GM18502 (cell line): ENCODE data around the gene TMEM35B.
"Not testable (repeated sequence)": the region's sequence is repeated elsewhere in the genome, so short reads cannot be mapped to it uniquely, and the experiment has no call there.

Experiments used
- ATAC-seq: cut with Tn5 transposase; IDR thresholded peaks from one replicate; pipeline ENCODE4 v1.9.1; 2021; ENCODE audit warnings: mild to moderate bottlenecking; ENCODE audit not compliant: unreplicated experiment, poor library complexity

TMEM35B gene

GRCh38 chr1:34984793-34985608 lies at the start of gene TMEM35B:
TMEM35B (minus strand) TSS chr1:34985347; CDS start chr1:34985305, 42 bp downstream.
- ATAC-seq = peak; percentile 78

DNA sequence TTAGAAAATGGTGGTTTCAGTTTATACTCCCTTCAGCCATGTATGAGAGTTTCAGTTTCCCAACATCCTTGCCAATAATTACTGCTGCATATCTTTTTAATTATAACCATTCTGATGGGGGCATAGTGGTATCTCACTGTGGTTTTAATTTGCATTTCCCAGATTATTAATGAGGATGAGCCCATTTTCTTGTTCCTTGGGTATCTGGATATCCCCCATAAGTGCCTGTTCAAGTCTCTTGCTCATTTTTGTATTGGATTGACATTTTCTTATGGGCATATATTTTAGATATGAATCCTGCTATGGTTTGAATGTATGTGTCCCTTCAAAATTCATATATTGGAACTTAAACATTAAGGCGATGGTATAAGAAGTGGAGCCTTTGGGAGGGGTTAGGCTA lies 48.2 kb upstream of the TMEM35B start:
- no peak for ATAC-seq

- no peak for ATAC-seq
Measured at GRCh38 chr1:35032384-35032739, 47.2 kb upstream of the TMEM35B start.

DNA sequence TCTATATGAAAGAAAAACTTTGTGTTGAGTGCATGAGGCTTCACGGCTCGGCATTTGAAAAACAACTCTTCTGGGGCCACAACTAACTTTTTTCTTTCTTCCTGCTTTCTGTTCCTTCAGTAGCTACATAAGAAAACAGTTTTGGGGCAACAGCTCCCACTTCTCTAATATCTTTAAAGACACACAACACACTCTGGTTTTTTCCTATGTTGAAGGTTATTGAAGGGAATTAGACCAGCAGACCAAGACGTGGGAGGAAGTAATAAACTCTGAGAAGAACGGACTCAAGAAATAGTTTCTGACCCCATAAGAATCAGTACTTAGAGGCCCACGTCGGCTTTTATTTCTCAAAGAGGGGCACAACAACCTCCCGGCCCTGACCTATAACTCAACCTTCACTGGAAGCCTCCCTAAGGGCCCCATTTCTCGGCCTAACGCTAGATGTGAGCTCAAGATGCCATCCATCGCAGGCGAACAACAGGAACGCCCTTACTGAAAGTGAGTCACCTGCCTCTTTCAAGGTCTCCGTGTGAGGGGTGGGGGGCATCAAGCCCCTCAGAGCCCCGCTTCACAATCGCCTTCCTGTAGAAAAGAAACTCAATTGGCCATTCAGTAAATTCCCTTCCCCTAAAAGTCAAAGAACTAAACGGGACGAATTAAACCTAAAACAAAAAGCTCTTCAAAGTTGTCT lies 45.8 kb upstream of the TMEM35B start:
- no peak for ATAC-seq

GRCh38 chr1:35030338-35030737 lies 45.2 kb upstream of the TMEM35B start:
- ATAC-seq = no peak

DNA sequence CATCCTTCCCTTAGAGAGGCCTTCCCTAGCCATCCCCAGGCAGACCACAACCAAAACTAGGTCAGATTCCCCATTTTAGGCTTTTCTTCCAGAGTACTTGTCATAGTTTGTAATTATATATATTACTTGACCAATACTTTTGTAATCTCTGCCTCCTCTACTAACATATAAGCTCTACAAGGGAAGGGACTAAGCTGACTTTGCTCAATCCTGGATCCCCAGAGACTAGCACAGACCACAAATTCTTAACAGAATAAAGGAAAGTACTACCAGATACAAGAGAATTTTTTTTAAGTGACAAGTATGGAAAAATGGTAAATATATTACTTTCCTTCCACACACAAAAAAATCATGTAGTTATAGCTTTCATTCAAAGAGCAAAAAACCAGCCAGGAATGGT lies 44.6 kb upstream of the TMEM35B start:
- ATAC-seq = no peak

DNA sequence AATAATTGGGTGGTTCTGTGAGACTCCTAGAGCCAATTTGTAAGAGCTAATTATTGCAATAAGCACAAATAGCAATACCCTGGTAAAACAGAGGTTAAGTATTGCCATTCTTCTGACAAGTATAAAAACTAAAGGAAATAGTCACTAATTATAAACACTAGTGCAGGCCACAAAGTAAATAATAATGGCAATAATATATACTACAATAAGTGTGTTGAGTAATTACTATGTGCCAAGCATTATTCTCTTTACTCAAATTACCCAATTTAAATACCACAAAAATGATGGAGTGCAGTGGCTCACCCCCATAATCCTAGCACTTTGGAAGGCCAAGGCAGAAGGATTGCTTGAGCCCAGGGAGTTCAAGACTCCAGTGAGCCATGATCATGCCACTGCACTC lies 31.3 kb upstream of the TMEM35B start:
- no peak for ATAC-seq

GRCh38 chr1:35014486-35014885 lies 29.3 kb upstream of the TMEM35B start:
- ATAC-seq = no peak

DNA sequence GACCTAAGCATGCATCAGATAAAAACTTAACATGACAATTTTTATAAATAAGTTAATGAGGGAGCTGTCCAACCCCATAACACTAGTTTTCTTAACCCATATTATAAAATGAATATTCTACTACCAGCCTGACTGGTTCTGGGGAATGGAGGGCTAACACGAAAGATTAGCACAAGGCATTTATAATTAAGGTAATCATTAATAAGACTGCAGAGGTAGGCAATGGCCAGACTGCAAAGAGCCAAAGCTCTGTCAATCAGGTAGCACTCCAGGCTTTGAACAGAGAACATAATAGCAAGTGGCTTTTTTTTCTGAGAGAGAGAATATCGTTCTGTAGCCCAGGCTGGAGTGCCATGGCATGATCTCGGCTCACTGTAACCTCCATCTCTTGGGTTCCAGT lies 20.6 kb upstream of the TMEM35B start:
- no peak for ATAC-seq

GRCh38 chr1:35001743-35002142 lies 16.6 kb upstream of the TMEM35B start:
- ATAC-seq = no peak

- ATAC-seq = no peak
Measured at GRCh38 chr1:34994878-34995277, 9.7 kb upstream of the TMEM35B start.

GRCh38 chr1:34988581-34988980 lies 3.4 kb upstream of the TMEM35B start:
- ATAC-seq = no peak

- no peak for ATAC-seq
Measured at GRCh38 chr1:34988147-34988546, 3.0 kb upstream of the TMEM35B start.

DNA sequence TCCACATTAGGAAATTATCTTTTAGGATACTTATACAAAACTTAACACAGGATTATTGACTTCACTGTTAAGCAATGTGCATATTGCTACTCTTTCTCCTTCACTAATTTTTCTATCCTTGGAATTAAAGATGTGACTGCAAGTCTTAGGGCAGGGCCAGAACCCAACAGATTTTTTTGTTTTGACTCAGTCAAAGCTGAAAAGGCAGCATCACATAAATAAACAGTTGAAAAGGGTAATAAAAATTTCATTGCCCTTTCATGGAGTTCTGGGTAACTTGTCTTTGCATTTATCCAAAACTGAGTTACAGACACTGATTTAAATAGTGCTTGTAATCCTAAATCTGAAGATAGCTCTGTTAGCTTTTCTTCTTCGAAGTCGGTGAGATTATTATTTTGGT lies 1.9 kb upstream of the TMEM35B start:
- ATAC-seq = no peak

GRCh38 chr1:34985609-34985904 lies 410 bp upstream of the TMEM35B start:
- not testable (repeated sequence) for ATAC-seq

- peak; percentile 14 for ATAC-seq
Measured at GRCh38 chr1:34984435-34984792, 733 bp downstream of the TMEM35B start.

GRCh38 chr1:34983700-34984355 lies 1.3 kb downstream of the TMEM35B start:
- ATAC-seq = no peak

DNA sequence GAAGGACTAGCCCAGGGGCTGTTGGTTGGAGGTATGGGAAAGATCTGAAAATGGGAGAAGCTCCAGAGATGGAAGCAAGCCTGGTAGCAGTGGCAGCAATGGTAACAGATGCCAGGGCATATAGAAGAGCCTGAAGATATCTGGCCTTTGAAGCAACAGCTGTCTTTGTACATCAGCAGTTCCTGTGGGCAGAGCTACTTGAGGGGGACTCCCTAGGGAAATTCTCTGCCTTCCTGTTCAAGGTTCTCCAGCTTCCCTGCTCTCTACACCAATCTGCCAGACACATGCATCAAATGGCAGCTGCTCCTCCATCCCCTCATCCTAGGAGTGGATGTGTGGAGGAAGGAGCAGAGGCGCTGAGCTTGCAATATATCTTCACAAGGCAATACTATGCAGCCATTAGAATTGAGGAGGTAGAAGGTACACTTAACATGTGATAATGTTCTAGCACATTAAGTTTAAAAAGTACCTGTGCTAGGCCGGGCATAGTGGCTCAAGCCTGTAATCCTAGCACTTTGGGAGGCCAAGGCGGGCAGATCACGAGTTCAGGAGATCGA lies 2.2 kb downstream of the TMEM35B start:
- no peak for ATAC-seq

- no peak for ATAC-seq
Measured at GRCh38 chr1:34980715-34981114, 4.4 kb downstream of the TMEM35B start.

GRCh38 chr1:34978921-34979320 lies 6.2 kb downstream of the TMEM35B start:
- no peak for ATAC-seq

DNA sequence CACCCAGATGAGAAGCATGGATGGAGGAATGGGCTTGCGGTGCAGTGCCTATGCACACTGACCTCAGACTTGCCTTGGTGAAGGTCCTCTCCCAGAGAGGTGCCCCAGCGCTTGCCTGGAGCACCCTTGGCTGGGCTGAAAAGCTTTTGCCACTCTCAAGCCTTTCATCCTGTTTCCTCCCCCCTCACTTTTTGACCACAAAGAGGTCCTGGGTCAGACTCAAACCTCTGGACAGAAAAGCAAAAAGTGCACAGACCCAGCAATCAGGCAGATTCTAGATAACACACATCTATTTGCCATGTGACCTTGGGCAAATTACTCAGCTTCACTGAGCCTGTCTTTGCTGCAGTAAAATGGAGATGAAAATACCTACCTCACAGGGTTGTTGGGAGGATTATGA lies 7.3 kb downstream of the TMEM35B start:
- ATAC-seq = no peak

DNA sequence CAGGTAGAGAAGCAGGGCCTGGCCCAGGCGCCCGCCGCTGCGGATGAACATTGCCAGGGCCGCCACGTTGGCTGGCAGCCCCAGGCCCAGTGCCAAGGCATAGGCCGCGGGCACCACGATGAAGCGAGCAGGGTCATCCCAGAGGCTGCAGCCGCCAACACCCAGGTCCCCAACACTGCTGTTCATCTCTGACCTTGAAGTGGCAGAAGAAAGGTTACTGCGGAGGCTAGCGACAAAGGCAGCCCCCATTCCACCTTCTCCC lies 8.0 kb downstream of the TMEM35B start:
- ATAC-seq = no peak
